C1 segment of cervical spinal cord (tissue), 14 donors: Measurements from ENCODE around the gene AVP.

Experiments used
- DNase-seq, 14 donors: peaks; one replicate each; lab custom pipeline; 2025; lab: John Stamatoyannopoulos, UW

The AVP gene

DNA sequence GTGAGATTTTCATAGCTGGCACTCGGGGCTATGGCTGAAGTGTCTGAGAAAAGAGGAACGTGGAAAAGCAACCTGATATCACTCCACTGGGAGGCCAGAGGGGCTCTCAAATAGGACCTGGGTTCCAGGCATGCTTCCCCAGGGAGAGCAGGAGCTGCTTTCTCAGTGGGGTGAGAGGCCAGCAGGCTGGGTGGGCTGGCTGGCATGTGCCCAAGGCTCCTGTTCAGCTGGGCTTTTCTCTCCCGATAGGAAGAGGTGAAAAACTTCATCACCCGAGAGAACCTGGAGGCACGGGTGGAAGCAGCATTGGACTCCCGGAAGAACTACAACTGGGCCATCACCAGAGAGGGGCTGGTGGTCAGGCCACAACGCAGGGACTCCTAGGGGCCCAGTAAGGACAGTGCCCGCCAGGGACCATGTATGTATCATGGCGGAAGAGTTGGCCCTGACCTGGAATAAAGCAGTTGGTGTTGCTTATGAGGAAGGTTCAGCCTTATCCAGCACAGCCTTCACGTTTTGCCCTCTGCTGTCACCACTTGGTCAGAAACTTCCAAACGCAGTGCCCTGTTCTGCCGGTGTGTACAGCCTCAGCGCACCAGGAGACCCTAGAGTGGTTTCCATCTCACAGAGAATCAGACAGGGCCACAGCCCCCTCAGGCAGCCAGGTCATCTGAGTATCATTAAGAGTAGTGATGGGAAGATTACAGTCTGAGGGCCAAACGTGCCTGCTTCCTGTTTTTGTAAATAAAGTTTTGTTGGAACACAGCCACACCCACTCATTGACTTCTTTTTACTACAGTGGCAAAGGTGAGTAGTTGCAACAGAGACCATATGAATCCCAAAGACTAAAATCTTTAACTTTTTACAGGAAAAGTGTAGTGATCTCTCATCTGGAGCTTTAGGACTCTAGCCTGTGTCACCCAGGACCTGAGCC, 36.8 kb downstream of the AVP start:
- DNase-seq = no peak

GRCh38 chr20:3046677-3047462, 37.7 kb downstream of the AVP start:
- peak in 1 of 14 donors; percentile 32 for DNase-seq

DNA sequence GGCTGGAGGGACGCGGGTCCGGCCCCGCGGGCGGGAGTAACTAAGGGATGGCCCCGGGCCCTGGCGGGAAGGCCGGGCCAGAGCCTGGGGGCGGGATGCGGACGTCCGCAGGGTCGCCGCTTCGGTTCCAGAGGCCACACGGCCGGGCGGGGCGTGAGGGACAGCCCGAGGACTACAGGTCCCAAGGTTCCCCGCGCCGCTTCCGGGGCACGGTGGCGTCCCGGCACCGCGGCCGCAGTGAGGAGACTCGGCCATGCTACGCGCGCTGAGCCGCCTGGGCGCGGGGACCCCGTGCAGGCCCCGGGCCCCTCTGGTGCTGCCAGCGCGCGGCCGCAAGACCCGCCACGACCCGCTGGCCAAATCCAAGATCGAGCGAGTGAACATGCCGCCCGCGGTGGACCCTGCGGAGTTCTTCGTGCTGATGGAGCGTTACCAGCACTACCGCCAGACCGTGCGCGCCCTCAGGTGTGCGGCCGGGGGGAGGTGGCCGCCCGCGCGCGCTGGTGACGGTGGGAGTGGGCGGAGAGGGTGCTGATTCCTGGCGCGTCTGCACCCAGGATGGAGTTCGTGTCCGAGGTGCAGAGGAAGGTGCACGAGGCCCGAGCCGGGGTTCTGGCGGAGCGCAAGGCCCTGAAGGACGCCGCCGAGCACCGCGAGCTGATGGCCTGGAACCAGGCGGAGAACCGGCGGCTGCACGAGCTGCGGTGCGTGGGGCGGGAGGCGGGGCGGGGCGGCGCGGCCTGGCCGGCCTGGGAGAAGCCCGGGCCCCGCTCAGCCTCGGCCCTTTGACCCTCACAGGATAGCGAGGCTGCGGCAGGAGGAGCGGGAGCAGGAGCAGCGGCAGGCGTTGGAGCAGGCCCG, 38.5 kb downstream of the AVP start, which contains the start of gene MRPS26:
MRPS26 (plus strand) TSS at position 237 of the 861 bp plus-strand sequence; CDS start at position 254, 17 bp downstream.
- peak; percentile 58 to 94 (median 84) for DNase-seq

- peak in 7 of 14 donors; percentile 71 to 94 (median 86) for DNase-seq
These were observed 39.3 kb downstream of the AVP start for GRCh38 chr20:3045042-3045815.

DNA sequence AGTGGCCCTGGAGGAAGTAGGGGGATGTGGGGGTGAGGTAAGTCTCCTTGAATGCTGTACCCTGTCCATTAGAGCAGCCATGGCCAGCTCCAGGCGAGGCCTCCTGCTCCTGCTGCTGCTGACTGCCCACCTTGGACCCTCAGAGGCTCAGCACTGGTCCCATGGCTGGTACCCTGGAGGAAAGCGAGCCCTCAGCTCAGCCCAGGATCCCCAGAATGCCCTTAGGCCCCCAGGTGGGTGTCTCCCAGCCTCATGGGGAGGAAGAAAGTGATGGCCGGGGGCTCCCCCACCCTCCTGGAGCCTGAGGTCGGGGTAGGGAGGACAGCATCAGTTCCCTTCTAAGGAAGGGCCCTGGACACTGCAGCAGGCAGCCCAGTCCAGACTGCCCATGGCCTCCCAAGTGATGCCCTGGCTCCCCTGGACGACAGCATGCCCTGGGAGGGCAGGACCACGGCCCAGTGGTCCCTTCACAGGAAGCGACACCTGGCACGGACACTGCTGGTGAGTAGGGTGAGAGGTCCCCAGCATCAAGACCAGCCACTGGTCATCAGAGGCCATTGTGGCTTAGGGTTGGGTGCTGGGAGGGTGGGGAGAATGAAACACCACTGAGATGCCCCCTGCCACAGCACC, 40.1 kb downstream of the AVP start:
- no peak for DNase-seq

- no peak for DNase-seq
These were observed 41.2 kb downstream of the AVP start, which contains the start of gene GNRH2 for GRCh38 chr20:3043322-3043721. GNRH2 (plus strand) TSS chr20:3043622; CDS start chr20:3044415, 793 bp downstream.

- peak in 2 of 14 donors; percentile 8 to 13 for DNase-seq
These were observed 41.9 kb downstream of the AVP start for GRCh38 chr20:3042625-3043024.

DNA sequence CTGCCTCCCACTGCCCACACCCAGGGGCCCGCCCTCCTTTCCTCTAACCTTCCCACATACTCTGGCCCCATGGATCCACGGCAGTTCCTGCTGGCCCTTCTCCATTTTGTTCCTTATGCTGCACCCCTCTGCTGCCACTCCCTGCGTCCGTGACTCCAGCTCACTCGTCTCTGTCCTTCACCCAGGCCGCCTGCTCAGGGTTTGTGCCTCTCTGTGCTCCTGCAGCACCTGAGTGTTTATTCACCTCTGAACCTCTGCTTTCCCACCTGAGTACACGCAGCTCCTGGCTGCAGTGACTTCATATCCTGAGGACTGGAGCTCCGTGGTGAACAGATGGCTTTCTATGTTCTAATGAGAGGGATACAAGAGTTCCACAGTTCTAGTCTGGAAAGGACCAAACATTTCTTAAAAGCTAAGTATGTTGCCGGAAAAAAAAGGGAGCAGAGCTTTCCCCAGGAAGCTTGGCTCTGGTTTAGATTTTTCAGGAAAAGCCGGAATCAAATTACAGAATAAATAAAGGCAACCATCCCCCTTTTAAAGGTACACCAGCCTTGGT, 42.6 kb downstream of the AVP start:
- no peak for DNase-seq

- DNase-seq = no peak
These were observed 44.4 kb downstream of the AVP start for GRCh38 chr20:3040086-3040485.

- no peak for DNase-seq
These were observed 45.1 kb downstream of the AVP start for GRCh38 chr20:3039426-3039825.

GRCh38 chr20:3038454-3038853, 46.1 kb downstream of the AVP start:
- no peak for DNase-seq

DNA sequence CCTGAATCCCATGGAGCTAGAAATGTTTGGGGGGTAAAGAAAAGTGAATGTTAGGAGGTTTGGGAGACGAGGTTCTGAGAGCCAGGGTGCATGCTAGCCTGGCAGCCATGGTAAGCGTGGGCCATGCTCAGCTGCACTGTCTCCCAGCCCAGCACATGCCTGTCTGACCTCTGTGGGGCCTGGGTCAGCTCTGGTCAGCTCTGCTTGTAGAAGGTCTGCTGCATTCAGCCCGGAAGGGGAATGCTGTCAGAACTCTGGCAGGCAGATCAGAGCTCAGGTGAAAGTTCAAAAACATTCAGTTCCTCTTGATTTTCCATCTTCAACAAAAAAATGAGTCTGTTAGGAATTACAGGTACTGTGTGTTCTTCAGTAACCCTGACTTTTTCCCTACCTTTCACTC, 46.9 kb downstream of the AVP start:
- no peak for DNase-seq

- peak in 1 of 14 donors; percentile 38 for DNase-seq
These were observed 51.9 kb downstream of the AVP start for GRCh38 chr20:3032624-3033023.
